Gastrocnemius medialis (tissue), 4 donors: ENCODE data around the gene RCSD1.

ENCODE experiments used
- CTCF ChIP-seq, 5 experiments: fragments of 450-650 bp in 3 of 5; fragments of 200-600 bp in 2 of 5; sonication (generic) in 2 of 5; IDR thresholded peaks in 4 of 5; conservative IDR thresholded peaks in 1 of 5; 1 replicate in 4 of 5; 2 replicates in 1 of 5; pipeline ENCODE4 v1.5.1; 2016 to 2019; ENCODE audit warnings: antibody characterized with exemption in 5 of 5, mild to moderate bottlenecking in 3 of 5, moderate library complexity in 3 of 5
- POLR2A ChIP-seq, 2 donors: fragments of 450-650 bp; IDR thresholded peaks; one replicate each; pipeline ENCODE4 v1.6.1; 2017; ENCODE audit warnings: antibody characterized with exemption in 2 of 2, mild to moderate bottlenecking in 2 of 2, moderate library complexity in 2 of 2

DNA sequence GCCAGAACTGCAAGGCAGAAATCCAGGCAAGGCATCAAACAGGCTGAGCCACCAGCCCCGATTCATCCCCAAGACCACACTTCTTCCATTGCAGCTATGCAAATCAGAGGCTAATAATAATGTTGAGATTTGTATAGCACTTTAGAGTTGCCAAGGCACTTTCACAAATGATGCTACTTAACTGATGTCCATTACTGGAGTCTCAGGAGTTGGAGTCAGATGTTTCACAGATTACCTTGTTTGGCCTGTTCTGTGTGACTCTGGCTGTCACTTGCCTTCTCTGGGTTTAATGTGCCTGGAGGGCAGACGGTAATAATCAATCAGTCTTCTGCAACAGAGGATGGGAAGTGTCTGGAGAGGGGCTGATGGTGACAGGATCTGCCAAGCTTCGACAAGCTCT lies 51.0 kb downstream of the RCSD1 start:
- no peak for TF ChIP-seq CTCF (IDR thresholded peaks at IDR 0.05 in 4 of 5, conservative IDR thresholded peaks at IDR 0.05 in 1 of 5)
- no peak for TF ChIP-seq POLR2A (IDR thresholded peaks at IDR 0.05)
